K562 (cell line): ENCODE data around the gene OR10R2. TPM values are rescaled to one million over a fixed set of nuclear protein-coding genes. Genes with fewer than 3 reads are reported as not detected.

Experiments used
- ATF2 ChIP-seq: sonication (generic); formaldehyde crosslinking; IDR thresholded peaks from 2 replicates; pipeline ENCODE4 v1.8.1; 2022; ENCODE audit warnings: missing genetic modification reagents
- NCOA1 ChIP-seq: fragments of 450-650 bp; IDR thresholded peaks from 2 replicates; pipeline ENCODE4 v1.6.1; 2016; ENCODE audit warnings: low read depth
- POLR2B ChIP-seq: fragments of 450-650 bp; IDR thresholded peaks from 2 replicates; pipeline ENCODE4 v1.6.1; 2018; ENCODE audit warnings: low read depth; ENCODE audit not compliant: partially characterized antibody
- VEZF1 ChIP-seq: fragments of 200-800 bp; sonication (Bioruptor generic); IDR thresholded peaks from 2 replicates; pipeline ENCODE4 v1.6.1; 2017; ENCODE audit warnings: missing genetic modification characterization, missing compliant biosample characterization
- ZBTB17 ChIP-seq: fragments of 450-650 bp; formaldehyde crosslinking; IDR thresholded peaks from 2 replicates; pipeline ENCODE4 v1.4.0; 2020; ENCODE audit warnings: mild to moderate bottlenecking
- polyA plus RNA-seq, 8 experiments: library from polyadenylated mRNA; depleted of rRNA in 4 of 8; stranded (reverse) in 5 of 8; unstranded in 3 of 8; fragments of >200 nt; fragmentation: Nextera tagmentation in 2 of 8; fragmentation: Illumina TruSeq in 1 of 8; extraction: Ambion mirVana in 2 of 8; extraction: Trizol in 1 of 8; gene quantifications; 2 replicates each; pipeline versions ENCODE4 v1.2.1 to v1.2.3, GENCODE V29; 2011 to 2014; ENCODE audit warnings: inconsistent platforms in 1 of 8, missing spikeins in 1 of 8
- total RNA-seq, 7 experiments: library from RNA; depleted of rRNA in 6 of 7; stranded (reverse); fragments of >200 nt in 6 of 7; fragmentation: Illumina TruSeq in 2 of 7; extraction: Trizol in 2 of 7; gene quantifications; 2 replicates each; pipeline versions ENCODE4 v1.2.1 to v1.2.3, GENCODE V29; 2011 to 2021; ENCODE audit warnings: low replicate concordance in 1 of 7
- TF ChIP-seq, protein P1 (sequence below): fragments of 450-650 bp; conservative IDR thresholded peaks from 2 replicates; pipeline ENCODE4 v1.6.1; 2016; ENCODE audit warnings: missing genetic modification characterization, low read depth, mild to moderate bottlenecking, control low read depth, missing compliant biosample characterization
- TF ChIP-seq, protein P2 (sequence below), 2 experiments: fragments of 450-650 bp; IDR thresholded peaks; 2 replicates each; pipeline ENCODE4 v1.6.1; 2018; ENCODE audit warnings: mild to moderate bottlenecking in 2 of 2, low read depth in 1 of 2; ENCODE audit not compliant: partially characterized antibody in 2 of 2
- TF ChIP-seq, protein P3 (sequence below): sonication (generic); formaldehyde crosslinking; IDR thresholded peaks from 2 replicates; pipeline ENCODE4 v1.5.0; 2020; ENCODE audit warnings: missing genetic modification reagents
- TF ChIP-seq, protein P4 (sequence below): sonication (generic); formaldehyde crosslinking; IDR thresholded peaks from 2 replicates; pipeline ENCODE4 v1.8.0; 2022; ENCODE audit warnings: missing genetic modification reagents, mild to moderate bottlenecking, borderline replicate concordance
- TF ChIP-seq, protein P5 (sequence below), 3 experiments: IDR thresholded peaks in 2 of 3; conservative IDR thresholded peaks in 1 of 3; 2 replicates each; pipeline ENCODE4 v1.5.1; 2011 to 2012; ENCODE audit warnings: low read length in 3 of 3, mild to moderate bottlenecking in 3 of 3, control low read depth in 2 of 3, improper control_type of control experiment in 1 of 3, inconsistent platforms in 1 of 3, low read depth in 1 of 3, mixed read lengths in 1 of 3, moderate library complexity in 1 of 3; ENCODE audit not compliant: insufficient read depth in 2 of 3

OR10R2 gene
- total and polyA plus RNA-seq, 9 of the 15 experiments (the other 6 are each of a cell fraction or from before 2014, with no cell fraction given) = not detected

GRCh38 chr1:158494796-158495195, 22.8 kb downstream of the OR10R2 start (continued):
- TF ChIP-seq, protein P1, sequence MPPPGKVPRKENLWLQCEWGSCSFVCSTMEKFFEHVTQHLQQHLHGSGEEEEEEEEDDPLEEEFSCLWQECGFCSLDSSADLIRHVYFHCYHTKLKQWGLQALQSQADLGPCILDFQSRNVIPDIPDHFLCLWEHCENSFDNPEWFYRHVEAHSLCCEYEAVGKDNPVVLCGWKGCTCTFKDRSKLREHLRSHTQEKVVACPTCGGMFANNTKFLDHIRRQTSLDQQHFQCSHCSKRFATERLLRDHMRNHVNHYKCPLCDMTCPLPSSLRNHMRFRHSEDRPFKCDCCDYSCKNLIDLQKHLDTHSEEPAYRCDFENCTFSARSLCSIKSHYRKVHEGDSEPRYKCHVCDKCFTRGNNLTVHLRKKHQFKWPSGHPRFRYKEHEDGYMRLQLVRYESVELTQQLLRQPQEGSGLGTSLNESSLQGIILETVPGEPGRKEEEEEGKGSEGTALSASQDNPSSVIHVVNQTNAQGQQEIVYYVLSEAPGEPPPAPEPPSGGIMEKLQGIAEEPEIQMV (tag) = no peak
- TF ChIP-seq, protein P2, sequence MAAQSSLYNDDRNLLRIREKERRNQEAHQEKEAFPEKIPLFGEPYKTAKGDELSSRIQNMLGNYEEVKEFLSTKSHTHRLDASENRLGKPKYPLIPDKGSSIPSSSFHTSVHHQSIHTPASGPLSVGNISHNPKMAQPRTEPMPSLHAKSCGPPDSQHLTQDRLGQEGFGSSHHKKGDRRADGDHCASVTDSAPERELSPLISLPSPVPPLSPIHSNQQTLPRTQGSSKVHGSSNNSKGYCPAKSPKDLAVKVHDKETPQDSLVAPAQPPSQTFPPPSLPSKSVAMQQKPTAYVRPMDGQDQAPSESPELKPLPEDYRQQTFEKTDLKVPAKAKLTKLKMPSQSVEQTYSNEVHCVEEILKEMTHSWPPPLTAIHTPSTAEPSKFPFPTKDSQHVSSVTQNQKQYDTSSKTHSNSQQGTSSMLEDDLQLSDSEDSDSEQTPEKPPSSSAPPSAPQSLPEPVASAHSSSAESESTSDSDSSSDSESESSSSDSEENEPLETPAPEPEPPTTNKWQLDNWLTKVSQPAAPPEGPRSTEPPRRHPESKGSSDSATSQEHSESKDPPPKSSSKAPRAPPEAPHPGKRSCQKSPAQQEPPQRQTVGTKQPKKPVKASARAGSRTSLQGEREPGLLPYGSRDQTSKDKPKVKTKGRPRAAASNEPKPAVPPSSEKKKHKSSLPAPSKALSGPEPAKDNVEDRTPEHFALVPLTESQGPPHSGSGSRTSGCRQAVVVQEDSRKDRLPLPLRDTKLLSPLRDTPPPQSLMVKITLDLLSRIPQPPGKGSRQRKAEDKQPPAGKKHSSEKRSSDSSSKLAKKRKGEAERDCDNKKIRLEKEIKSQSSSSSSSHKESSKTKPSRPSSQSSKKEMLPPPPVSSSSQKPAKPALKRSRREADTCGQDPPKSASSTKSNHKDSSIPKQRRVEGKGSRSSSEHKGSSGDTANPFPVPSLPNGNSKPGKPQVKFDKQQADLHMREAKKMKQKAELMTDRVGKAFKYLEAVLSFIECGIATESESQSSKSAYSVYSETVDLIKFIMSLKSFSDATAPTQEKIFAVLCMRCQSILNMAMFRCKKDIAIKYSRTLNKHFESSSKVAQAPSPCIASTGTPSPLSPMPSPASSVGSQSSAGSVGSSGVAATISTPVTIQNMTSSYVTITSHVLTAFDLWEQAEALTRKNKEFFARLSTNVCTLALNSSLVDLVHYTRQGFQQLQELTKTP (IDR thresholded peaks at IDR 0.05; ENCODE audit: low read depth in 1 of 2, partially characterized antibody in 2 of 2) = no peak
- TF ChIP-seq ATF2 (CRISPR knock-in tag) (no peak), VEZF1 (CRISPR knock-in tag) (no peak), ZBTB17 (CRISPR knock-in tag) (no peak), POLR2B (no peak), NCOA1 (no peak)
- TF ChIP-seq, protein P3, sequence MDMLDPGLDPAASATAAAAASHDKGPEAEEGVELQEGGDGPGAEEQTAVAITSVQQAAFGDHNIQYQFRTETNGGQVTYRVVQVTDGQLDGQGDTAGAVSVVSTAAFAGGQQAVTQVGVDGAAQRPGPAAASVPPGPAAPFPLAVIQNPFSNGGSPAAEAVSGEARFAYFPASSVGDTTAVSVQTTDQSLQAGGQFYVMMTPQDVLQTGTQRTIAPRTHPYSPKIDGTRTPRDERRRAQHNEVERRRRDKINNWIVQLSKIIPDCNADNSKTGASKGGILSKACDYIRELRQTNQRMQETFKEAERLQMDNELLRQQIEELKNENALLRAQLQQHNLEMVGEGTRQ = no peak
- TF ChIP-seq, protein P4, sequence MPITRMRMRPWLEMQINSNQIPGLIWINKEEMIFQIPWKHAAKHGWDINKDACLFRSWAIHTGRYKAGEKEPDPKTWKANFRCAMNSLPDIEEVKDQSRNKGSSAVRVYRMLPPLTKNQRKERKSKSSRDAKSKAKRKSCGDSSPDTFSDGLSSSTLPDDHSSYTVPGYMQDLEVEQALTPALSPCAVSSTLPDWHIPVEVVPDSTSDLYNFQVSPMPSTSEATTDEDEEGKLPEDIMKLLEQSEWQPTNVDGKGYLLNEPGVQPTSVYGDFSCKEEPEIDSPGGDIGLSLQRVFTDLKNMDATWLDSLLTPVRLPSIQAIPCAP (CRISPR knock-in tag) = no peak
- TF ChIP-seq, protein P5, sequence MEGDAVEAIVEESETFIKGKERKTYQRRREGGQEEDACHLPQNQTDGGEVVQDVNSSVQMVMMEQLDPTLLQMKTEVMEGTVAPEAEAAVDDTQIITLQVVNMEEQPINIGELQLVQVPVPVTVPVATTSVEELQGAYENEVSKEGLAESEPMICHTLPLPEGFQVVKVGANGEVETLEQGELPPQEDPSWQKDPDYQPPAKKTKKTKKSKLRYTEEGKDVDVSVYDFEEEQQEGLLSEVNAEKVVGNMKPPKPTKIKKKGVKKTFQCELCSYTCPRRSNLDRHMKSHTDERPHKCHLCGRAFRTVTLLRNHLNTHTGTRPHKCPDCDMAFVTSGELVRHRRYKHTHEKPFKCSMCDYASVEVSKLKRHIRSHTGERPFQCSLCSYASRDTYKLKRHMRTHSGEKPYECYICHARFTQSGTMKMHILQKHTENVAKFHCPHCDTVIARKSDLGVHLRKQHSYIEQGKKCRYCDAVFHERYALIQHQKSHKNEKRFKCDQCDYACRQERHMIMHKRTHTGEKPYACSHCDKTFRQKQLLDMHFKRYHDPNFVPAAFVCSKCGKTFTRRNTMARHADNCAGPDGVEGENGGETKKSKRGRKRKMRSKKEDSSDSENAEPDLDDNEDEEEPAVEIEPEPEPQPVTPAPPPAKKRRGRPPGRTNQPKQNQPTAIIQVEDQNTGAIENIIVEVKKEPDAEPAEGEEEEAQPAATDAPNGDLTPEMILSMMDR (IDR thresholded peaks at IDR 0.05 in 2 of 3, conservative IDR thresholded peaks at IDR 0.05 in 1 of 3; ENCODE audit: insufficient read depth in 2 of 3, low read depth in 1 of 3, low read length in 3 of 3) = no peak
